Neuronal stem cell (in vitro differentiated cells): Measurements from ENCODE around the gene RDH5.

Experiments
- DNase-seq: peaks from one replicate; pipeline ENCODE4 v3.0.0-alpha.2; 2013; ENCODE audit warnings: low spot score
- H2AFZ ChIP-seq: one replicate; pipeline ENCODE4 v1.6.1; 2013; ENCODE audit warnings: mild to moderate bottlenecking, low read length, inconsistent platforms
- H2AK5ac ChIP-seq: 2 replicates; pipeline ENCODE4 v1.6.1; 2013; ENCODE audit warnings: low read depth, mild to moderate bottlenecking, inconsistent platforms, low read length, moderate library complexity, mixed read lengths
- H2BK120ac ChIP-seq: 2 replicates; pipeline ENCODE4 v1.6.1; 2013; ENCODE audit warnings: low read depth, mild to moderate bottlenecking, inconsistent platforms, low read length, moderate library complexity, mixed read lengths
- H2BK12ac ChIP-seq: one replicate; pipeline ENCODE4 v1.6.1; 2013; ENCODE audit warnings: low read length, inconsistent platforms
- H2BK15ac ChIP-seq: 2 replicates; pipeline ENCODE4 v1.6.1; 2013; ENCODE audit warnings: mild to moderate bottlenecking, low read length, inconsistent platforms, mixed read lengths
- H2BK5ac ChIP-seq: one replicate; pipeline ENCODE4 v1.6.1; 2013; ENCODE audit warnings: inconsistent platforms, mild to moderate bottlenecking, low read length, moderate library complexity
- H3K14ac ChIP-seq: one replicate; pipeline ENCODE4 v1.6.1; 2013; ENCODE audit warnings: low read length, inconsistent platforms
- H3K18ac ChIP-seq: 2 replicates; pipeline ENCODE4 v1.6.1; 2013; ENCODE audit warnings: low read length, inconsistent platforms
- H3K23ac ChIP-seq: 2 replicates; pipeline ENCODE4 v1.6.1; 2013; ENCODE audit warnings: low read depth, mild to moderate bottlenecking, mixed read lengths, low read length, inconsistent platforms; ENCODE audit not compliant: poor library complexity
- H3K27ac ChIP-seq: replicated peaks from 3 replicates; pipeline ENCODE4 v1.5.1; 2013; ENCODE audit warnings: low read length, inconsistent platforms
- H3K27me3 ChIP-seq, 3 experiments: 2 replicates each; pipeline ENCODE4 v1.6.1; 2013; ENCODE audit warnings: low read length in 3 of 3, mild to moderate bottlenecking in 2 of 3, inconsistent platforms in 1 of 3, low read depth in 1 of 3, mixed read lengths in 1 of 3, moderate library complexity in 1 of 3; ENCODE audit not compliant: control insufficient read depth in 3 of 3, insufficient read depth in 3 of 3
- H3K36me3 ChIP-seq, 2 donors: replicated peaks in 1 of 2; 2 replicates each; pipeline ENCODE4 v1.6.1; 2013; ENCODE audit warnings: low read length in 2 of 2; ENCODE audit not compliant: control insufficient read depth in 2 of 2, insufficient read depth in 2 of 2
- H3K4ac ChIP-seq: 2 replicates; pipeline ENCODE4 v1.6.1; 2013; ENCODE audit warnings: inconsistent platforms, mild to moderate bottlenecking, low read length, moderate library complexity
- H3K4me1 ChIP-seq, 2 donors: 1 replicate in 1 of 2; 2 replicates in 1 of 2; pipeline ENCODE4 v1.6.1; 2013; ENCODE audit warnings: low read length in 2 of 2, low read depth in 1 of 2; ENCODE audit not compliant: control insufficient read depth in 2 of 2, insufficient read depth in 1 of 2
- H3K4me2 ChIP-seq: one replicate; pipeline ENCODE4 v1.6.1; 2013; ENCODE audit warnings: mild to moderate bottlenecking, low read length, inconsistent platforms; ENCODE audit not compliant: insufficient read depth, poor library complexity, severe bottlenecking
- H3K4me3 ChIP-seq, 2 donors: 2 replicates each; pipeline ENCODE4 v1.5.1; 2013; ENCODE audit warnings: low read length in 2 of 2, mild to moderate bottlenecking in 2 of 2, inconsistent platforms in 1 of 2, moderate library complexity in 1 of 2
- H3K79me1 ChIP-seq: one replicate; pipeline ENCODE4 v1.6.1; 2013; ENCODE audit warnings: low read depth, mild to moderate bottlenecking, inconsistent platforms, low read length, moderate library complexity
- H3K9ac ChIP-seq: one replicate; pipeline ENCODE4 v1.6.1; 2013; ENCODE audit warnings: mild to moderate bottlenecking, low read depth, low read length, inconsistent platforms; ENCODE audit not compliant: poor library complexity
- H3K9me3 ChIP-seq, 2 donors: replicated peaks in 1 of 2; 2 replicates each; pipeline versions ENCODE3 to v1.6.1; 2013; ENCODE audit warnings: low read length in 2 of 2, mild to moderate bottlenecking in 2 of 2, inconsistent platforms in 1 of 2, low read depth in 1 of 2, mixed read lengths in 1 of 2, moderate library complexity in 1 of 2; ENCODE audit not compliant: control insufficient read depth in 2 of 2, insufficient read depth in 1 of 2
- H4K8ac ChIP-seq: one replicate; pipeline ENCODE4 v1.6.1; 2013; ENCODE audit warnings: low read depth, mild to moderate bottlenecking, inconsistent platforms, low read length, moderate library complexity
- H4K91ac ChIP-seq: one replicate; pipeline ENCODE4 v1.6.1; 2013; ENCODE audit warnings: low read length, low read depth, mild to moderate bottlenecking, inconsistent platforms; ENCODE audit not compliant: poor library complexity
- WGBS, 2 donors: extraction: QIAGEN DNeasy Blood & Tissue Kit; methylation state at CpG; one replicate each; pipeline ENCODE4 v1.1.7; 2013; ENCODE audit warnings: missing lambda C conversion rate in 2 of 2, mixed read lengths in 1 of 2; ENCODE audit not compliant: insufficient read length in 2 of 2, insufficient replicate concordance in 1 of 2; ENCODE audit errors: extremely low coverage in 2 of 2; 5-methylcytosine and 5-hydroxymethylcytosine counted together

The RDH5 gene

DNA sequence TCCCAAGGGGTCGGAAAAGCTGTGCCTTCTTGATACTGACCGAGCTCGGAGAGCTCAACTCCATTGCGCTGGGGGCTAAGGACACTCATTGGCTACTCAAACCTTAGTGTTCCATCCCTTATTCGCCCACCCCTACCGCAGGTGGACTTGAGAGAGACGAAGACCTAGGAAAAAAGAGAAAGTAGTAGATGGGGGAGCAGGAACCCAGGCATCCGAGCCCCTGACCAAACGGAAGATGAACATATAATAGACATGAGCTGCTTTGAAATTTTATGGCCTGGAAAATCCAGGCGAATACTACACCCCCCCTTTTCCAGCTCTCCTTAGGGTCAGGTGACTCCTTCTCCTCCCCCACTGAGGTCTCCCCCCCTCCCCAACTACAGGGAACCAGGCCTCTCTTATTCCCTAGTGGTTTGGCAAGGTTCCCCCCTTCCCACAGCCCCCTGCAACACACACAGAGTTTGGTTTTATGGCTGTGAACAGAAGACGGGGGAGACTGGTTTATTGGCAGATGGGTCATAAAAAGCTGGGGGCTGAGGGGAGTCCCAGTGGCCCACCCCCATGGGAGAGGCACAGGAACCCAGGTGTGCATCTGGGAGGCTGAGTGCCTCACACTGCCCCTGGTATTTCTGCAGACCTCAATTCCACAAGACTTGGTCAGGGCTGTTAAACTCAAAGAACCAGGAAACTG lies 24.3 kb downstream of the RDH5 start:
- peak overlapping the region; percentile 99 for H2BK5ac ChIP-seq
- WGBS, 2 donors, result no CpG with 5 or more reads among the region's 11 CpGs
- H3K14ac ChIP-seq, result no peak overlapping the region
- DNase-seq, result no peak
- H4K8ac ChIP-seq, result peak overlapping the region; percentile 94
- H2BK12ac ChIP-seq, result peak overlapping the region; percentile 14
- H3K79me1 ChIP-seq, result peaks cover 5% of the 10 kb centered on the region
- H4K91ac ChIP-seq, result peak overlapping the region; percentile 40
- no peaks in the 10 kb centered on the region for H3K27me3 ChIP-seq
- peak overlapping the region; percentile 56 for H2BK120ac ChIP-seq
- H2BK15ac ChIP-seq, result peak overlapping the region; percentile 68
- peaks cover 18 to 32% of the 10 kb centered on the region in 2 donors for H3K36me3 ChIP-seq
- peak overlapping the region; percentile 69 for H2AFZ ChIP-seq
- H3K18ac ChIP-seq, result peak overlapping the region; percentile 98
- H3K4ac ChIP-seq, result no peak overlapping the region
- no peaks in the 10 kb centered on the region for H3K9me3 ChIP-seq
- peak overlapping the region; percentile 92 for H2AK5ac ChIP-seq
- H3K4me2 ChIP-seq, result peak overlapping the region; percentile 76
- peak overlapping the region; percentile 99 for H3K9ac ChIP-seq
- peak overlapping the region; percentile 97 to 98 for H3K4me3 ChIP-seq
- H3K27ac ChIP-seq, result peak overlapping the region; percentile 100
- peak overlapping the region; percentile 18 for H3K23ac ChIP-seq
- H3K4me1 ChIP-seq, result peaks cover 25 to 29% of the 10 kb centered on the region in 2 donors

DNA sequence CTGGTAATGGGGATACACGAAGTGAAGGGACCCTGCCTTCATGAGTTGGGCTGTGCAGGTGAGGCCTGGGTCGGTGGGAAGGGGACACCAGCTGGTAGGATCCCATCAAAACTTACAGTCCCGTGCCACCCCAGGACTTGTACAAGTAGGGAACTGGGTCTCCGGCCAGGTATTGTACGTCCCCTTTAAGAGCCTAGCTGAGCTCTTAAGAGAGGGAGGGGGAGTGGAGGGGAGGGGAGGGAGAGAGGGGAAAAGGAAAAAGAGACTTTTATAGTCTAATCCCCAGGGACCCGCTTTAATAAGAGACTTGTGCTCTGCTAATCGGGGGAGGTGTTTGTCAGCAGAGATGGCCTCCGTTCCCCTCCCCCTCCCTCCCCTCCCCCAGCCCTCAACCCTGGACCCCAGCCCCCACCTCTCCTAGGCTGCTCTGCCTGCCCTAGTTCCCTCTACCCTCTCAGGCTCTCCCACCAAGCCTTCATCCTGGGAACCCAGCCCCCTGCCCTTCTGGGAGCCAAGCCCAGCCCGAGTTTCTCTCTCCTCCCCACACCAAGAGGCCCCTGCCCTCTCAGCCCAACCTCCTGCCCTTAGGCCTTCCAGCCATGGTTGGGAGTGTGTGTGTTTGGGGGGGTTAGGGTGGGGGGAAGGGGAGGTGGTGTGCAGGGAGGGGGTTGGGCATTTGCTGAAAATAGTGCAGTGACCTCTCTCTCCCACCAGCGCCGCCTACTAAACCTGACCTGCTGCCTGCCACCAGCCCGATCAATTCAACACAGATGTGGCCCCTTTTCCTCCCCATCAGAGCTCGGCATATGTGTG lies 25.4 kb downstream of the RDH5 start:
- Histone ChIP-seq H4K8ac (no peak overlapping the region), H3K4me3 (peak overlapping the region; percentile 97 to 98), H2BK120ac (peak overlapping the region; percentile 56), H4K91ac (peak overlapping the region; percentile 68), H3K27me3 (no peaks in the 10 kb centered on the region), H2AK5ac (no peak overlapping the region), H2BK15ac (peak overlapping the region; percentile 88), H3K23ac (no peak overlapping the region), H3K18ac (peak overlapping the region; percentile 96), H2AFZ (peak overlapping the region; percentile 32), H3K4me2 (peak overlapping the region; percentile 76), H2BK12ac (peak overlapping the region; percentile 48), H3K36me3 (peaks cover 25 to 43% of the 10 kb centered on the region in 2 donors), H3K79me1 (peaks cover 7% of the 10 kb centered on the region), H3K4ac (no peak overlapping the region), H3K14ac (no peak overlapping the region), H3K27ac (peak overlapping the region; percentile 100), H3K4me1 (peaks cover 25 to 29% of the 10 kb centered on the region in 2 donors), H2BK5ac (peak overlapping the region; percentile 99), H3K9ac (peak overlapping the region; percentile 89), H3K9me3 (no peaks in the 10 kb centered on the region)
- peak; percentile 94 for DNase-seq
- no CpG with 5 or more reads among the region's 13 CpGs for WGBS, 2 donors

DNA sequence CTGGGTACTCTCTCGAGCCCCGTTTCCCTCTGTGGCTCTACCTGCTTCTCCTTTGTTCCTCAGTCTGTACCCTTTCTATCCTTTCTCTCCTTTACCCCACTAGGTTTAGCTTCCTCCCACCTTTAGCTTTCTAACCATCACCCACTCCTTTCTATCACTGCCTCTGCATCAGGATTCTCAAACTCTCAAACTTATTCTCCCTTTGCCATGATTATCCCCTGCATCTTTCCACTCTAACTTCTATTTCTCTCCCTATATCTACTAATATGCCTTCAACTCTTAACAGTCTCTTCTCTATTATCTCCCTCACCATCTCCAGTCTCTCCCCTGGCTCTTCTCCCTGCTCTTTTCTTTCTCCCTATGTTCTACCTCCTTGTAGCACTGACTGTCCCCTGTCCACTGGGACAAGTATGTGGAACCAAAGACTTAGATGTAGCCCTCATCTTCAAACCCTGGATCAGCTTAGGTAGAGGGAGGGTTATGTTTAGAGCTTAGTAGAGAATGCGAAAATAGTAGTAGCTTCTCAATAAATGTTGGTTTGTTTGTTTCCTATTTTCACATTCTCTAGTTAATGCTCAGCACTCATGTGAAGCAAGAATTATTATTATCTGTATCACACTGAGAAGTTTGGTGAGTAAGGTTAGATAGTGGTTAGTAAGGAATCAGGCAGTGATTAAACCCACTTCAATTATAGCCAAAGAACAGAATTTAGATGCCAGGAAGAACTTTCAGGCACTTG lies 26.1 kb downstream of the RDH5 start:
- Histone ChIP-seq H2AFZ (peak overlapping the region; percentile 32), H2BK5ac (no peak overlapping the region), H3K79me1 (peaks cover 7% of the 10 kb centered on the region), H4K8ac (no peak overlapping the region), H3K18ac (peak overlapping the region; percentile 76), H2BK12ac (no peak overlapping the region), H2BK15ac (no peak overlapping the region), H2BK120ac (no peak overlapping the region), H3K27me3 (no peaks in the 10 kb centered on the region), H3K4me1 (peaks cover 25 to 29% of the 10 kb centered on the region in 2 donors), H3K23ac (no peak overlapping the region), H3K36me3 (peaks cover 33 to 51% of the 10 kb centered on the region in 2 donors), H4K91ac (no peak overlapping the region), H3K14ac (no peak overlapping the region), H3K9ac (no peak overlapping the region), H3K27ac (peak overlapping the region; percentile 100), H2AK5ac (no peak overlapping the region), H3K4me3 (peak overlapping the region; percentile 49 to 77), H3K9me3 (no peaks in the 10 kb centered on the region), H3K4me2 (peak overlapping the region; percentile 75), H3K4ac (no peak overlapping the region)
- no peak for DNase-seq
- WGBS, 2 donors, result no CpG with 5 or more reads among the region's 3 CpGs

DNA sequence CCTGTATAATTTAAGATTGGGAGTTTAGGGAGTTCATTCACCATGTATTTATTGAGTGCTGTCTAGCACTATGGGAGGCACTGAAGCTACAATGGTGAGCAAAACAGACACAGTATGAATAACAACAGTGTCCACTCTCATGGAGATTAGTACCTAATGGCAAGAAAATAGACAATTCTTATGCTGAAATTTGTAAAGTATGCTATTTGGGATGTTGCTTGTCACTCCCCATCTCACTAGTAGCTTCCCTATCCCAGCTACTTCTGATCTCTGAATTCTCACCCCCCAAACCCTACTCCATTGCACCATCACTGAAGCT lies 26.7 kb downstream of the RDH5 start:
- peaks cover 23 to 26% of the 10 kb centered on the region in 2 donors for H3K4me1 ChIP-seq
- H3K27me3 ChIP-seq, result no peaks in the 10 kb centered on the region
- H4K8ac ChIP-seq, result no peak overlapping the region
- no peak overlapping the region for H2AK5ac ChIP-seq
- H3K23ac ChIP-seq, result no peak overlapping the region
- H3K27ac ChIP-seq, result peak overlapping the region; percentile 100
- H3K4me2 ChIP-seq, result no peak overlapping the region
- H3K4me3 ChIP-seq, result no peak overlapping the region
- H2BK12ac ChIP-seq, result no peak overlapping the region
- DNase-seq, result no peak
- no peak overlapping the region for H3K9ac ChIP-seq
- H3K14ac ChIP-seq, result no peak overlapping the region
- H2BK15ac ChIP-seq, result no peak overlapping the region
- no peak overlapping the region for H2AFZ ChIP-seq
- H4K91ac ChIP-seq, result no peak overlapping the region
- no peak overlapping the region for H2BK120ac ChIP-seq
- H3K36me3 ChIP-seq, result peaks cover 38 to 56% of the 10 kb centered on the region in 2 donors
- no peak overlapping the region for H3K4ac ChIP-seq
- no peak overlapping the region for H2BK5ac ChIP-seq
- H3K18ac ChIP-seq, result no peak overlapping the region
- no peaks in the 10 kb centered on the region for H3K9me3 ChIP-seq
- H3K79me1 ChIP-seq, result peaks cover 7% of the 10 kb centered on the region
